ENCODE measurements around the gene HOXA2.

The HOXA2 gene

DNA sequence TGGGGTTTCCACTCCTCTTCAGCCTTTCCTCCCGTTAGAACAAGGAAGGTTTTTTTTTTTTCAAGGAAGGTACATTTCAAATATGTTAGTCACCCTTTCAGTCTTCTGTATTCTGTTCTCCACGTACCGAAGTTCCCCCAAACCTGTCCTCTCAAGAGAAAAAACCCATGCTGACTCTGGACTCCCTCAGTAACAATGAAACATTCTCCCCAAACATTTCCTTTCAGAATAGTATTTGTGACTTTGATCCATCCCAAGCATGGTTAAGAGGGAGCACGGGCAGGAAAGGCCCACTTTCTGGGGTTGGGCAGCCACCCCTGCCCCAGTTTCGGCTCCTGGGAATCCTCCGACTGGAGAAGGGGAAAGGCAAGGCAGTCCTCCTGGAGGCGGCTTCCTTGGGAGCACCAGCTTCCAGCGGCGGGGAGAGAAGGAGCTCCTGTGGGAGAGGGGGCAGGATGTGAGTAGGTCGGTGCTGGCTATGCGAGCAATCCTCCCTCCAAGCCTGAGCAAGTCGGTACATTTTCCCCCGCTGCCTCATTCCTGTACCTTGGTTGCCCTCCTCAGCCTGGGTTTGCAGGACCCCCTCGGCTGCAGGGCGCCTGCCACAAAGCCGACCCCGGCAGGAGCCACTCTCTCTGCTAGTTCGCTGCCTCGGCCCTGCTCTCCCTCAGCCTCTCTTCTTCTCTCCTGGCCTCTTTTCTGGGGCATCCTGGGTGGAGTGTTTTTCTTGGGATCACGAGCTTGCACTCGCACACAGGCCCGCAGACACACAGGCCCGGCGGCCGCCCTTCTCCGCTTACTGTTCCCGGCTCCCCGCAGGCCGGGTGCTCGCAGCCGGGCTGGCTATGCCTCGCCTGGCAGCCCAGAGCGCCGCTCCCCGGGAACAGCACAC lies 4.6 kb downstream of the HOXA2 start:
- no peak for DNase-seq

DNA sequence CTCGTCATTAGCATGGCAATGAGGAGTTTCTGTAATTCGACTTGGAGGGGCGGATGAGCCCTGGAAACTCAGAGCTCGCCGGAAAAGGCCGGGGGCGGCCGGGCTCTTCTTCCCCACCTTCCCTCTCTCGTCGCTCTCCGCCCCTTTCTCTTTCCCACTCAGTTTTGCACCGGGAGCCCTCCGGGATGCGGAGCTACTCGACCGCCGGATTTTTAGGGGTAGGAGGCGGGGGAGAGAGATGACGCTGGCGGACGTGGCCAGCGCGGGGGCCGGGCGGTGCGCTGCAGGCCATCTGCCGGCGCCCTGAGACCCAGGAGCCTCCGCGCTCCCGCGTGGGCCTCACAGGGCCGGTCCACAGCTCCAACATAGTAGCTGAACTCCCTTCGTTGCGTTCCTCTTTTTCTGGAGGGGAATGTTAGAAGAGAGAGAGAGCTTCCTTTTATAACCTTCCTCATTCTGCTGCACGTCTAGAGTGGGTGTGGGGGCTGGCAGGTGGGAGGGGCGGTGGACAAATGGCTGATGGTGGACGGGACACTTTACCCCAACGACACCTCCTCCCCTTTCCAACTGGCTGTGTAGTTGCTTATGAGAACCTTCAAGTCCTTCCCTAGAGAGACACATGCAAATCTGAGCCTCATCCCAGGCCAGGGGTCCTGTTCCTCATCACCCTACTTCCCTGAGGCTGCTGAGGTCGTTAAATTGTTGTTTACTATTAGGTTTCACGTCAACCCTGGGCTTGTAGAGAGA lies 5.5 kb downstream of the HOXA2 start:
- no peak for DNase-seq

DNA sequence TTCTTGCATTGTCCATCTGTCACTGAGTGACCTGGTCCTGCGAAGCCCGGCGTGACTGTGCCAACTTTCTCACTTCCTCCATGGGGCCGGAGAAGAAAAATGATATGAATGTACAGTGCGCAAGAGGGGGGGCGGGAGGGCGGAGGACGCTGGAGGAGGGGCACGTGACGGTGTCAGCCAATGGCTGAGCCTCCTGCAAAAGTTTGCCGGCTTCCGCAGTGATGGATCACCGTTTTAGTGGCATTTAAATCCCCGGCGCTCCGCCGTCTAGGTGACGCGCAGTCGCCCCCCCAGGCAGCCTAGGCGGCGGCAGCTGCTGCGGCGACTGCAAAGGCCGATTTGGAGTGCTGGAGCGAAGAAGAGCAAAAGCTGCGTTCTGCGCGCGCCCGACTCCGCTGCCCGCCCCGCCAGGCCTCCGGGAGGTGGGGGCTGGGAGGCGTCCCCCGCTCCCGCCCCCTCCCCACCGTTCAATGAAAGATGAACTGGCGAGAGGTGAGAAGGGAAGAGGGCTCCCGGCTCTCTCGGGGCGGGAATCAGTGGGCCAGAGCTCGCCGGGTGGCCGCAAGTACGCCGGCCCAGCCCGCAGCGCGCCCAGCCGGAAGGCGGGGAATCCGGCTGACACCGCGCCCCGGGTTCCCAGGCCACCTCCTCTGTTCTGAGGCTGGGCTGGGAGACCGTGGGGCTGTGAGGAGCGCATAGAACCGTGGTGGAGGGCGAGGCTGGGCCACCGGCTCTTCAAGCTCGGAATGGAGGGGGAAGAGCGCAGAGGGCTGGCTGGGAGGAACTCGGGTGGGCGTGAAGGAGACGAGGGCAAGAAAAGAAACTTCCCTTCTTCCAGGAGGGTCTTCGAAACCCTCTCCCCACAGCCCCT lies 6.4 kb downstream of the HOXA2 start, which contains the start of gene HOXA1:
Gene HOXA1, minus strand, starts transcription at position 104 of the 871 bp plus-strand sequence. Its CDS starts 88 bp downstream, at position 16.
- DNase-seq = peak; percentile 76

DNA sequence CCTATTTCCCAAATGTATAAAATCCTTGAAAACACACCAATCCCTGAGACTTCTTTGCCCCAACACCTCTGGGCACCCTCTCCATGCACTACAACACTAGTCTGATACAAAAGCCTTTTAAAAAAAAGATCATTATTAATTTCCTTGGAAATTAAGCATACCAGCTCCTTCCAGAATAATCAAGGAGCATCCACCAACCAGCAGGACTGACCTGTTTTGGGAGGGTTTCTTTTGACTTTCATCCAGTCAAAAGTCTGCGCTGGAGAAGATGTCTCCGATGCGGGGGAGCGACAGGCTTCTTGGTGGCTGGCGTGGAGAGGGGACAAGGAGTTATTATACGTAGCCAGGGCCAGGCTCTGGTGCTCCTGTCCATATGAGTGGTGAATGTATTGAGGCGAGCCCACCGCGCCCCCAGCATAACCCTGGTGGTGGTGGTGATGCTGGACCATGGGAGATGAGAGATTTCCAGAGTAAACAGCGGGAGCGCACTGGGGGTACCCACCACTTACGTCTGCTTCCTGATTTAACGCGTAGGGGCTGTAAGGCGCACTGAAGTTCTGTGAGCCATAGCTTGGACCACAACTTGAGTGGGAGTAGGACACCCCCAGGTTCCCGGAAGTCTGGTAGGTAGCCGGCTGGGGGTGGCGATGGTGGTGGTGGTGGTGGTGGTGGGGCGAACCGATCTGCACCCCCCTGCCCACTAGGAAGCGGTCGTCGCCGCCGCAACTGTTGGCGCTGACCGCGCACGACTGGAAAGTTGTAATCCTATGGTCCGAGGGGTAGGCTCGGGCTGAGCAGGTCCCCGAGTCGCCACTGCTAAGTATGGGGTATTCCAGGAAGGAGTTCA lies 7.2 kb downstream of the HOXA2 start:
- peak; percentile 27 for DNase-seq

DNA sequence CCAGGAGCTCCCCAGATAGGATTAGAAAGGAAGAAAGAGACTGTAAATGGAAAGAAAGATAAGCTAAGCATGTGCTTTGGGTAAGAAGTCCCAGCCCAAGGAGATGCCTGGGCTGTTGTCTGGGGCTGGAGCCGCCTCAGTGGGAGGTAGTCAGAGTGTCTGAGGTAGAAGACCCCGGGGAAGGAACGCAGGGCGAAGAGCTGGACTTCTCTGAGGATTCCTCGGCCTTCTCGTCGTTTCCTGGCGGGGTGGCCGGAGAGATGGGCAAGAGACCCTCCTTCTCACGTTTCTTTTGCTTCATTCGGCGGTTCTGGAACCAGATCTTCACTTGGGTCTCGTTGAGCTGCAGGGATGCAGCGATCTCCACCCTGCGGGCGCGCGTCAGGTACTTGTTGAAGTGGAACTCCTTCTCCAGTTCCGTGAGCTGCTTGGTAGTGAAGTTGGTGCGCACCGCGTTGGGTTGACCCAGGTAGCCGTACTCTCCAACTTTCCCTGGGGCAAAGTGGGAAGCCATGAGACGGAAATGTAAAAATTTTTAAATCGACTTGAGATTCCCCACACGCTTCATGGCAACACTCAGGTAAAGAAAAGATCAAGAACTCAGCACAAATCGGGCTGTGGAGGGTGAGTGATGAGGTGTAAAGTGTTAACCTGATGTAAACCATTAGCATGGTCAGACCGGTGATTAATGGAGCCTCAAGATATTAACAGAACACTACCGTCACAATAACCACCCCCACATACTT lies 8.0 kb downstream of the HOXA2 start:
- DNase-seq = no peak

DNA sequence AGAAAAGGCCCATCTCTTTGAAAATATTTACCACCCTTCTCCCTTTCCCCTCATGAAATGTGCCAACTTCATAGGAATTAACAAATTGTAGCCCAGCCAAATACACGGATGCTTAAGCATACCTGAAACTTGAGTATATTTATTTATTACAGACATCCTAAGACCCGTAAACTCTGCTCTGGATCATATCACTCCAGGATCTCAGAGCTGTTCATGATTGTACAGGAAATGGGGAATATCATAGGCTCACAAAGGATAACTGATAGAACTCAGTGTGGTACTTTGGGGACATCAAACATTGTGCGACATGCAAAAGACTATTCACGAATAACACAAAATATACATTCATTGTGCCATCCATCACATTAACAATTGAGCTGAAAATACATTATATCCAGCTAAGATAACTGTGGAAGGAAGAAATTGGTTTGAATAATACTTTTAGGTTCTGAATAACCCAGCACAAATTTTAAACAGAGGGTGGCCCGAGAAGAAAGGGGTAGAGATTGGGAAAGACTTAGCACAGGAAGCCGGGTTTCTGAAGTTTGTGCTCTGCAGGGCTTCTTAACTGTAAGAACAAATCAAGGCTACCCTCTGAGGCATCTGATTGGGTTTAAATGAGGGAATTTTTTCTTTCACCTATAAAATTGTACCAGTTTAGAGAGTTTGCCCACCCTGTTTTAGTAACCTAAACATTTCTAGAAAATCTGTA lies 9.1 kb downstream of the HOXA2 start:
- no peak for DNase-seq

DNA sequence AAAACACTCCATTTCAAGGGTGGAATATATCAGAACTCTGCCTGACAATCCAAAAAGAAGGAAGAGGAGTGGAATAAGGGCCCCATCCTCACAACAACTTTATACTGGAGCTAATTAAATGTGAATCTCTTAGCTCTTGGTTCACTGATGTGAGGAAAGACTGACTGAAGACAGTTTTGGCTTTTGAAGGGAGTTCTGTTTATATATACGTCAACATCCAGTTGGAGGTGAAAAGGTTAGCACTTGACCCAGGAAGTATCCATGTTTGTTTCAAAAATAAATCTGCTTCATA lies 9.7 kb downstream of the HOXA2 start:
- no peak for DNase-seq

DNA sequence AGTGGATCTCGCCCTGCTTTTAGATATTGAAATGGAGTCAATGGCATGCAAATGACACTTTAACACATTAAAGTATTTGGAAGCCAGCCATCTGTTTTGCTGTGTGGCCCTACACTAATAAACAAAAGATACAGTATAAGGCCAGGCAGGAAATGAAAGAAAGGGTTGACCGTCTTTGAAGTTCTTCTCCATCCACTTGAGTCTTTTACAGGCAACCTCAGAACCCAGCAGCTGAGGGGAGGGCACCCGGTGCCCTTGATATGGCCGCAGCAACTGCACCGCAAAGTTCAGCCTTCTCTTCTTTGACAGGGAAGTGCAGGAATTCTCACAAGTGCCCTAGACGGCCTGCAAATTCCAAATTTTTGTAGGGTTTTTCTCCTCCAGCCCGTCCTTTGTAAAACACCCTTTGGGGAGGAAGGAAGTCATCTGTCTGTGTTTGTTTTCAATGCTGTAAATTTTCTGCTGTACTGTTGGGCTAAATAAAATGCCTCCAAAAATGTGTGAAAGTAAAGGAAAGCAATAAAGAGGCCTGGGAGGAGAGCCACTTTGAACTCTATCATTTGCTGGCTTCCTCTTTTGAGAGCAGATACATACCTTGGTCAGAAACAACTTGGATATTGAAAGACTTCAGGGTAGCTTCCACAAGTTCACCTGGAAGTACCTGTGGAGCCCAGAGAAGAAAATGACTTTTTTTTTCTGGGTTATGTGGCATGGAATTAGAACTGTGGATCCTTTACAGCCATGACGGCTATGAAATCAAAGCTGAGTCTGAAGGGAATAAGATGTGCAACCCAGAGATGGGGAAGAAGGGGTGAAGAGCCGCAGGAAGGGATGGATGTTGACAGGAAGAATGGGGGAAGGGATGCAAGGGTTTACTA lies 10.3 kb downstream of the HOXA2 start:
- DNase-seq = no peak

DNA sequence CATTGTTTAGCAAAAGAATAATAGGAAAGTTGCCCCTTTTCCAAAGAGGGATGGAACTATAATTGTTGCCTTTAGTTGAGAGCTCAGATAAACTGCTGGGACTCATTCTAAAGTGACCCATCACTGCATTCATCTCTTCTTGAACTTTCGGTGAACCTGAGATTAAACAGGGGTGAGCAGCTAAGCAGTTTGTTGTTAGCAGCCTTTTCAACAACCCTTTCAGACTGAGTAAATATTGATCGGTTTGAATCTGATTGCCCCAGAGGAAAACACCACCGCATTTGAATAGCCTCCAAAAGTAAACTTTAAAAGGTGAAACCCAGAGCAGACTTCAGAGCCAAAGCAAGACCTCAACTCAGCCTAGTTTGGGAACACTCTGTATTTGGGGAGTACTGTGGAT lies 11.4 kb downstream of the HOXA2 start:
- DNase-seq = no peak

DNA sequence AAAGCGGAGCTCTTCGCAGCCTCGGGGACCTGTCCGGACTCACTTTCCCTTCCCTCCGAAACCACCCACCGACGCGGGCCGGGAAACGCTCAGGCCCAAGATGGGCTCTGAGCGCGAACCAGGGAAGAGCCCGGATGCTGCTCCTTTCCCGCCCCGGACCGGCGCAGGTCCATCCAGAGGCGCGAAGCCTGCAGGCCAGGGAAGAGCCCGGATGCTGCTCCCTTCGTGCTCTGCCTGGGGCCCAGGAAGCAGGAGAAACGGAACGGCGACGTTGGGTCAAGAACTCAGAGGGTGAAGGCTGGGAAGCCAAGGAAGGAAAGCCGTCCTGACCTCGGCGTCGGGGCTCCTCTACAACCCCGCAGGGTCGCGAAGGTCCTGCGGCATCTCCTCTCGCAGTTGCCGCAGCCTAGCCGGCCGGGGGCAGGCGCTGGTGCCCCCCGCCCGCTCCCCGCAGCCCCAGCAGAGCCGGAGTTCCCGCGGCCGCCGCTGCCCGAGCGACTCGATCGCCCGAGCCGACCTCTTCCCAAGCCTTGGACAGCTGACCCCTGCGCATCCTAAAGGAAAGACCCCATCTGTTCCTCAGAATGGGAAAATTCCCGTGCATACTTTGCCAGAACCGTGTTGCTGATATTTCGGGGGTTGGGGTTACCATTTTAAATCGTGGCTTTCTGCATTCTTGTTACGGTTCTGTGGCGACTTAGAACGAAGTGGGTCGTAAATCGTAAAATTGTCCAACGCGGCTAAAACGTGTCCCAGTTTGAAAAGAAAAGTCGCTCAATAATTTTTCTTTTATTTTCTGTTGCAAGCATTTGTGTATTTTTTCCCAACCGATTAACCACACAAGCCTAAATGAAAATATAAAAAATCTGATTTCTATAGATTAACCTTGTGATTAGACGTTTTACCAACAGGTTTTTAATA lies 14.2 kb downstream of the HOXA2 start:
- no peak for DNase-seq

DNA sequence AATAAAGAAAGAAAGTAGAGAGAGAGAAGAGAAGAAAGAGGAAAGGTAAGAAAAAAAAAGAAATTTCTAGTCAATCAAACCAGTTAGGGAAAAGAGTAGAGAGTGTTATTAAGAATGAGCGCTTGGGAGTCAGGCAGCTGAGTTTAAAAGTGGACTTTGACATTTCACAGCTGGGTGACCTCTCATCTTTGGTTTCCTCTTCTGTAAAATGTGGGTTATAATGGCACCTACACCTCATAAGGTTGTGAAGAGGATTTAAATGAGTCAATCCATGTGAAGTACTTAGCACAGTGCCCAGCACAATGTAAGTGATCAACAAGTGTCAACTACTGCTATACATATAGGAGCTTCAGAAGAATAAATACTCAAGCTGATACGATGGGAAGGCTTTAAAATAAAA lies 18.8 kb downstream of the HOXA2 start:
- DNase-seq = no peak

DNA sequence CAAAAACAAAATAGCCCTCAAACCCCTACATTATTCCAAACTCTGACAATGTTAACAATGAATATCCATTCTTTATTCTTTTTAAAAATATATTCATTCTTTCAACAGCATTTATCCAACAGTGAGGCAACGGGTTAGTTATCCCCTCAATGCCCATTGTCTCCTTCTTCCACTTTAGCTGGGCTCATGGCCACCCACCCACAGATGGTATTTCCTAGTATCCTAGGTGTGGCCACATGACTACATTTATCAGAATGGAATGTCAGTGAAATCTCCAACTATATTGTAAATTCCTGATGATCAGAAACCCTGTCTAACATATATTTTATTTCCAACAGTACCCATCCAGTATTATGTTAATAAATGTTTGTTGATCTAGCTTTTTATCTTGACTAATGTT lies 20.3 kb downstream of the HOXA2 start:
- DNase-seq = no peak

DNA sequence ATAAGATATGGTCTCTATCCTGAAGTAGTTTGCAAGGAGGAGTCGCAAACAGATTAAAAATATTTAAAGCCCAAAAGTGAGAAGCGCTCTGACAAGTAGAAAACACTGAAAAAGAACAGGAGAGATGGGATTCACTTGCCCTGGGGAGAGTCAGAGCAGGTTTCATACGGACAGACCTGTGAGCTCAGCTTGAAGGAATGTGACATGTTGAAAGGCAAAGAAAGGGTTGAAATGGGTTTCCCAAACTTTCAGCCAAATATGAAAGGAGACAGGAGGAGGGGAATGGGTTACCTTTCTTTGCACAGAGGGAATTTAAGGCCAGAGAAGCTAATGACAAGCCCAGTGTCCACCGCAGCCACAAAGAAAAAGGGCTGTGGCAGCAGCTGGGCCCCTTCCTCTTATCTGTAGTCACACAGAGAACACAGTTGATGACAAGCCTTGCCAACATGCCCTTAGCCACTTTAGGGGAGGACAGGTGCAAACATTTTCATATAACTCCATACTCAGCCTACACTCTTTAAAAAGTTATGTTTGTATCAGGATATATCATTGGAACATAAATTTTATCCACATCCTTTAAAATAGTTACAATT lies 21.5 kb downstream of the HOXA2 start:
- DNase-seq = no peak

DNA sequence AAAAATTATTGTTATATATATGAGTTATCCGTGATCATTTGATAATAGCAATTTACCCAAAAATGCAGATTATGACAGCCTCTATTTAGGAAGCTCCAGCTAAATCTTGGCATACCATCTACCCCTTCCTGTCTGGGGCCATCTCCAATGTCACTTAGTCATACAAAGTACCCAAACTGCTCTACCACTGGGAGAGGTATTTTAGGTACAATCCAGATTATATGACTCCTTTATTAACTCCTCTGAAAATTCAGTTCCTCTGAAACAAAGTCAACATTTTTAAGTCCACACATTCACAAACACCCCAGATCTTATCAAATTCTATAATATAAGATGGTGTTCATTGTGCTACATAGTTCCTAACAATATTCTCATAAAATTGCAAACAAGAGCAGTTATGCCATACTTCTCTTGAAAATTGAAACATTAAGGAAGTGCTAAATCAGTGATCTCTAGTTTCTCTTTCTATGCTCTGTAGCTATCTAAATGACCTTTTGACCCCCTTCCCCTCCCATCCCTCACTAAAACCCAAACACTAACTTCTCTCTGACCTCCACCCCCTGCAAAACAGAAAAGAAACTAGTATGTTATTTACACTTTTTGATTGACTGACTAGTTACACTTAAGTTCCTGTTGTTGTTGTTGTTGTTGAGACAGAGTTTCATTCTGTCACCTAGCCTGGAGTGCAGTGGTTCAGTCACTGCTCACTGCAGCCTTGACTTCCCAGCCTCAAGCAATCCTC lies 23.1 kb downstream of the HOXA2 start:
- DNase-seq = no peak

DNA sequence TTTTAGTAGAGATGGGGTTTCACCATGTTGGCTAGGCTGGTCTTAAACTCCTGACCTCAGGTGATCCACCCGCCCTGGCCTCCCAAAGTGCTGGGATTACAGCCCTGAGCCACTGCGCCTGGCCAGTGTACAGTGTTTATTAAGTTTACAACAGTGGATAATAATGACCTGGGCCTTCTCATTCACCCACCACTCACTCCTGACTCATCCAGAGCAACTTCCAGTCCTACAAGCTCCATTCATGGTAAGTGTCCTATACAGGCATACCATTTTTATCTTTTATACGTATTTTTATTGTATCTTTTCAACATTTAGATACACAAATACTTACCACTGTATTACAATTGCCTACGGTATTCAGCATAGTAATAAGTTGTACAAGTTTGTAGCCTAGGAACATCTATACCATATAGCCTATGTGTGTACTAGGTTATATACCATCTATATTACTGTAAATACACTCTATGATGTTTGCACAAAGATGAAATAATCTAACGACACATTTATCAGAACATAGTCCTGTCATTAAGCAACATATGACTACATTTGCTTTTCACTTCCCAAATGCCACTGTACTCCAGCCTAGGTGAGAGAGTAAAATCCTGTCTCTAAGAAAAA lies 23.8 kb downstream of the HOXA2 start:
- no peak for DNase-seq

DNA sequence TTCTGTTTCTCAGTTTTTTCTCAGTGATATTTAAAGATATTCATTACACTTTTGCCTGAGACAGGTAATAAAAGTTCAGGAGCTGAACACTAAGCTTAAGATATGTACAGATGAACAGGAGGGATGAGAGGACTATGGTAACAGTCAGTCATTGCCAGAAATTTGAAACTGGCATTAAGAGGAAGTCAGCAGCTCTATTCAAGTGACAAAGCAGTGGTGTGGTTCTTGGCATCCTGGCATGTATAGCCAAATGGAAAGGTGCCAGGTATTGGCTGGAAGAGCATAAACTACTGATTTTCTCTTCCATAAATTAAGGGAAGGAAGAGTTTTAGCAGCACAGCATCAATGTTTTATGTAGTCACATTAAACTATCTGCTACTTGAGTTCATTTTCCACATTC lies 29.4 kb downstream of the HOXA2 start:
- DNase-seq = no peak

All from activated naive CD4-positive, alpha-beta T cell treated with Interleukin-2 at 50 U/mL for 16 hours (primary cell).